GM12801 (cell line): ENCODE results near the gene SIAH1.

Experiments used
- TF ChIP-seq, protein P1 (sequence below): IDR thresholded peaks from one replicate; pipeline ENCODE4 v1.5.1; 2011; ENCODE audit warnings: control low read depth; ENCODE audit not compliant: insufficient read length; ENCODE audit errors: extremely low read depth

Gene SIAH1

GRCh38 chr16:48317614-48318315, 67.4 kb downstream of the SIAH1 start:
- TF ChIP-seq, protein P1, sequence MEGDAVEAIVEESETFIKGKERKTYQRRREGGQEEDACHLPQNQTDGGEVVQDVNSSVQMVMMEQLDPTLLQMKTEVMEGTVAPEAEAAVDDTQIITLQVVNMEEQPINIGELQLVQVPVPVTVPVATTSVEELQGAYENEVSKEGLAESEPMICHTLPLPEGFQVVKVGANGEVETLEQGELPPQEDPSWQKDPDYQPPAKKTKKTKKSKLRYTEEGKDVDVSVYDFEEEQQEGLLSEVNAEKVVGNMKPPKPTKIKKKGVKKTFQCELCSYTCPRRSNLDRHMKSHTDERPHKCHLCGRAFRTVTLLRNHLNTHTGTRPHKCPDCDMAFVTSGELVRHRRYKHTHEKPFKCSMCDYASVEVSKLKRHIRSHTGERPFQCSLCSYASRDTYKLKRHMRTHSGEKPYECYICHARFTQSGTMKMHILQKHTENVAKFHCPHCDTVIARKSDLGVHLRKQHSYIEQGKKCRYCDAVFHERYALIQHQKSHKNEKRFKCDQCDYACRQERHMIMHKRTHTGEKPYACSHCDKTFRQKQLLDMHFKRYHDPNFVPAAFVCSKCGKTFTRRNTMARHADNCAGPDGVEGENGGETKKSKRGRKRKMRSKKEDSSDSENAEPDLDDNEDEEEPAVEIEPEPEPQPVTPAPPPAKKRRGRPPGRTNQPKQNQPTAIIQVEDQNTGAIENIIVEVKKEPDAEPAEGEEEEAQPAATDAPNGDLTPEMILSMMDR = no peak

- TF ChIP-seq, protein P1 = no peak
Measured at GRCh38 chr16:48317026-48317425, 68.2 kb downstream of the SIAH1 start.

- TF ChIP-seq, protein P1 = no peak
Measured at GRCh38 chr16:48310908-48311641, 74.1 kb downstream of the SIAH1 start.
